ENCODE data around the gene TBCC. TPM values are rescaled to one million over a fixed set of nuclear protein-coding genes. Genes with fewer than 3 reads are reported as not detected.
A peak's percentile ranks its signal among the peaks of the same experiment; 100 is the strongest.
"Not testable (repeated sequence)": the region's sequence is repeated elsewhere in the genome, so short reads cannot be mapped to it uniquely, and the experiment has no call there.

Gene TBCC
- total and polyA plus RNA-seq, 2 donors from 2014 or later: 17.6 to 21.2 TPM

GRCh38 chr6:42742116-42742894 lies 3.6 kb downstream of the TBCC start:
- TF ChIP-seq CTCF (IDR thresholded peaks at IDR 0.05; ENCODE audit: borderline replicate concordance, extremely low read depth, insufficient read depth): no peak
- H3K4me1 ChIP-seq (ENCODE audit: control insufficient read depth in 2 of 3, insufficient read depth in 2 of 3, low read depth in 1 of 3, low read length in 3 of 3): peaks cover 0 to 6% (median 0%) of the 10 kb centered on the region in 3 donors
- FAIRE-seq (no peak), DNase-seq (peak in 2 of 5 donors; percentile 57 to 73)
- H3K27me3 ChIP-seq (ENCODE audit: control insufficient read depth, insufficient read depth, low read length): no peaks in the 10 kb centered on the region
- H3K36me3 ChIP-seq (ENCODE audit: control insufficient read depth in 2 of 3, insufficient read depth in 3 of 3, low read length in 3 of 3): no peaks in the 10 kb centered on the region
- H3K4me3 ChIP-seq (ENCODE audit: low read length in 3 of 3): no peak overlapping the region
- H3K27ac ChIP-seq (ENCODE audit: low read depth in 2 of 2, low read length in 2 of 2): no peak overlapping the region
- no peak overlapping the region for H3K9ac ChIP-seq (ENCODE audit: low read length in 3 of 3)
- H3K9me3 ChIP-seq (ENCODE audit: control insufficient read depth in 2 of 3, insufficient read depth in 1 of 3, low read length in 3 of 3): no peaks in the 10 kb centered on the region
- intact Hi-C loops (cut with DNase I): no loop called here

- H3K27me3 ChIP-seq (ENCODE audit: control insufficient read depth, insufficient read depth, low read length): no peaks in the 10 kb centered on the region
- H3K4me1 ChIP-seq (ENCODE audit: control insufficient read depth in 2 of 3, insufficient read depth in 2 of 3, low read depth in 1 of 3, low read length in 3 of 3): peaks cover 0 to 6% (median 0%) of the 10 kb centered on the region in 3 donors
- no peak for FAIRE-seq
- H3K27ac ChIP-seq (ENCODE audit: low read depth in 2 of 2, low read length in 2 of 2): no peak overlapping the region
- no peak for TF ChIP-seq CTCF (IDR thresholded peaks at IDR 0.05; ENCODE audit: borderline replicate concordance, extremely low read depth, insufficient read depth)
- no peak overlapping the region for H3K4me3 ChIP-seq (ENCODE audit: low read length in 3 of 3)
- H3K9ac ChIP-seq (ENCODE audit: low read length in 3 of 3): no peak overlapping the region
- H3K36me3 ChIP-seq (ENCODE audit: control insufficient read depth in 2 of 3, insufficient read depth in 3 of 3, low read length in 3 of 3): no peaks in the 10 kb centered on the region
- intact Hi-C loops (cut with DNase I): no loop called here
- H3K9me3 ChIP-seq (ENCODE audit: control insufficient read depth in 2 of 3, insufficient read depth in 1 of 3, low read length in 3 of 3): no peaks in the 10 kb centered on the region
- no peak for DNase-seq
Observed at GRCh38 chr6:42740725-42741124, 5.2 kb downstream of the TBCC start.

GRCh38 chr6:42735976-42736375 lies 9.9 kb downstream of the TBCC start:
- no peak overlapping the region for H3K4me3 ChIP-seq (ENCODE audit: low read length in 3 of 3)
- H3K9ac ChIP-seq (ENCODE audit: low read length in 3 of 3): no peak overlapping the region
- H3K9me3 ChIP-seq (ENCODE audit: control insufficient read depth in 2 of 3, insufficient read depth in 1 of 3, low read length in 3 of 3): no peaks in the 10 kb centered on the region
- TF ChIP-seq CTCF (IDR thresholded peaks at IDR 0.05; ENCODE audit: borderline replicate concordance, extremely low read depth, insufficient read depth): no peak
- intact Hi-C loops (cut with DNase I): no loop called here
- H3K27ac ChIP-seq (ENCODE audit: low read depth in 2 of 2, low read length in 2 of 2): no peak overlapping the region
- no peaks in the 10 kb centered on the region for H3K4me1 ChIP-seq (ENCODE audit: control insufficient read depth in 2 of 3, insufficient read depth in 2 of 3, low read depth in 1 of 3, low read length in 3 of 3)
- no peaks in the 10 kb centered on the region for H3K27me3 ChIP-seq (ENCODE audit: control insufficient read depth, insufficient read depth, low read length)
- H3K36me3 ChIP-seq (ENCODE audit: control insufficient read depth in 2 of 3, insufficient read depth in 3 of 3, low read length in 3 of 3): no peaks in the 10 kb centered on the region
- no peak for FAIRE-seq
- peak in 2 of 5 donors; percentile 25 to 51 for DNase-seq

- H3K9ac ChIP-seq (ENCODE audit: low read length in 3 of 3); FAIRE-seq; intact Hi-C loops (cut with DNase I); H3K27me3 ChIP-seq (ENCODE audit: control insufficient read depth, insufficient read depth, low read length); H3K9me3 ChIP-seq (ENCODE audit: control insufficient read depth in 2 of 3, insufficient read depth in 1 of 3, low read length in 3 of 3); H3K36me3 ChIP-seq (ENCODE audit: control insufficient read depth in 2 of 3, insufficient read depth in 3 of 3, low read length in 3 of 3); H3K4me3 ChIP-seq (ENCODE audit: low read length in 3 of 3); H3K4me1 ChIP-seq (ENCODE audit: control insufficient read depth in 2 of 3, insufficient read depth in 2 of 3, low read depth in 1 of 3, low read length in 3 of 3); H3K27ac ChIP-seq (ENCODE audit: low read depth in 2 of 2, low read length in 2 of 2): not testable (repeated sequence)
- peak in 4 of 5 donors; percentile 24 to 66 (median 45) for DNase-seq
Observed at GRCh38 chr6:42733867-42734481, 11.9 kb downstream of the TBCC start.
